Panc1 (cell line): ENCODE data around the gene DPYD.

Source experiments
- CTCF ChIP-seq: fragments of 450-650 bp; IDR thresholded peaks from 2 replicates; pipeline ENCODE4 v1.5.1; 2017; ENCODE audit warnings: mild to moderate bottlenecking
- REST ChIP-seq, 2 experiments: IDR thresholded peaks; 2 replicates each; pipeline ENCODE4 v1.6.1; 2011 to 2012; ENCODE audit warnings: low read depth in 2 of 2, control low read depth in 1 of 2, low read length in 1 of 2, mild to moderate bottlenecking in 1 of 2, moderate library complexity in 1 of 2; ENCODE audit not compliant: insufficient read depth in 1 of 2

- TF ChIP-seq CTCF (no peak), REST (IDR thresholded peaks at IDR 0.05; ENCODE audit: insufficient read depth in 1 of 2, low read depth in 2 of 2, low read length in 1 of 2) (no peak)
These were observed 750.5 kb downstream of the DPYD start for GRCh38 chr1:97170300-97170699.
